DMS153 (cell line): ENCODE data around the gene AMFR.

Experiments used
- DNase-seq: peaks from one replicate; lab custom pipeline; 2025; lab: John Stamatoyannopoulos, UW

AMFR gene

DNA sequence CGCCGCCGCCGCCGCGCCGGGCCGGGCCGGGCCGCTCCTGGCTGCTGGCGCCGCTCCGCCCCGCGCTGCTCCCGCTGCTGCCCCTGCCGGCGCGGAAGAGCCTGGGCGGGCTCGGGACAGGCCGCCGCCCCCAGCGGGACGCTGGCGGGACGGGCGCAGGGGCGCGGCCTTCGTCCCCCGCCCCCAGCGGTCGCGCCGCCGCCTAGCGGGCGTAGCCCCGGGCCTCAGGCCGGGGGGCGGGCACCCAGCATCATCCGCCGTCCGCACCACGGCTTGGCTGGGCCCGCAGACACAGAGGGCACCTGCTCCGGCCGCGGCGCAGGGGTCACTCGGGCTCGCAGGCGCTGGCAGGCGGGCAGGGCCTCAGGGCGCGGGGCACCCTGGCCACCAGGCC, at the start of gene AMFR:
AMFR (minus strand) TSS at position 107 of the 394 bp plus-strand sequence. CDS start 218 bp downstream, outside the sequence.
- peak; percentile 35 for DNase-seq

DNA sequence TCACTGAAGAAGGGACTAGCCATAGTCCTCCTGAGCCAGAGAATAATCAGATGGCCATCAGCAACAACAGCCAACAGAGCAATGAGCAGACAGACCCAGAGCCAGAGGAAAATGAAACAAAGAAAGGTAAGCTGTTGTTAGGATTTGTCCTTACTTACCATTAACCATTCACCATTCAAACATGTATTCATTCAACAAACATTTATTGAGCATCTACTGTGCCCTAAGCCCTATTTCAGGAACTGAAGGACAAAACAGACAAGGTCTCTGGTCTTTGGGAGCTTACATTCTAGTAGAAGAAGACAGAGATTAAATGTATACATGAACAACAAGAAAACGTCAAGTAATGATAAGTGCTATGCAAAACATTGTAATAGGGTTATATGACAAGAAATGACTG, 45.3 kb upstream of the AMFR start:
- no peak for DNase-seq

DNA sequence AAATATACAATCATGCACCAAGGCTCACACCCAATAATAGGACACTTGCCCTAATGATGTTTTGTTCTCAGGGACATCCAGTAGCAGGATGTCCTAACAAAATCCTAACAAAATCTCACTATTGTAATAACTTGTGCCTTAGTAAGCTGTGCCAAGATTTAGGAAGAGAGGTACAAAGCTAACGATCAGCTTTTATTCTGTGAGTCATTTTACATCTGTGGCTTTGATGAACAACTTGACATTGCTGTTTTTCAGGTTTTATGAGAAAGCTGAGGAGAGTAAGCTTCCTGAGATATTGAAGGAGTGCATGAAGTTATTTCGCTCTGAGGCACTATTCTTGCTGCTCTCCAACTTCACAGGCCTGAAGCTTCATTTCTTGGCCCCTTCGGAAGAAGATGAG, 44.9 kb upstream of the AMFR start:
- no peak for DNase-seq

DNA sequence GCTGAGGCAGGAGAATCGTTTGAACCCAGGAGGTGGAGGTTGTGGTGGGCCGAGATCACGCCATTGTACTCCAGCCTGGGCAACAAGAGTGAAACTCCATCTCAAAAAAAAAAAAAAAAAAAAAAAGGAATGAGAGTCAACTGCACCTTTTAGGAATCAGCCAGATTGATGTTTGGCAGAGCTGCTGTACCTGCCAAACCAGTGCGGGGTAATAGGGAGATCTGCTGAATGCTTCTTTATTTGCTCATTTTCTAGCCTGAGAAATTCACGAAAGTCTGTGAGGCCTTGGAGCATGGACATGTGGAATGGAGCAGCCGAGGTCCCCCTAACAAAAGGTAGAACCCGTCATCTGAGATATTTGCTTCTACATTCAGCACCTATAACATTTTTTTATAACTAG, 44.4 kb upstream of the AMFR start:
- no peak for DNase-seq

DNA sequence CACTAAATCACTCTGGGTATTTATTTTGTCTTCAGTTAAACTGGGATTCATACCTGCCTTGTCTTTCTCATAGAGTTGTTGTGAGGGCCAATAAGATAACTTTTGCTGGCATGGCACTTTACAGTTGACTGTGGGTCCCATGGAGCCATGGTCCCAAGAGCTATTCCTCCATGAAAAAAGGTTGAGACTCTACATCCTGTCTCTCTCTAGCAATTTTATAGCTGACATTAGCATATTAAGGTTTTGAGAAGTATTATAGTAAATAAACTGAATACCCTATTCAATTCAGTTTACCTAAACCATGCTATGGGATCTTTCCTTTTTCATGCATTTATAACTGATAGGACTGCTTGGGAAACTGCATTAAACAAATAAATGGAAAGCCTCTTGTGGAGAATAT, 43.5 kb upstream of the AMFR start:
- no peak for DNase-seq

DNA sequence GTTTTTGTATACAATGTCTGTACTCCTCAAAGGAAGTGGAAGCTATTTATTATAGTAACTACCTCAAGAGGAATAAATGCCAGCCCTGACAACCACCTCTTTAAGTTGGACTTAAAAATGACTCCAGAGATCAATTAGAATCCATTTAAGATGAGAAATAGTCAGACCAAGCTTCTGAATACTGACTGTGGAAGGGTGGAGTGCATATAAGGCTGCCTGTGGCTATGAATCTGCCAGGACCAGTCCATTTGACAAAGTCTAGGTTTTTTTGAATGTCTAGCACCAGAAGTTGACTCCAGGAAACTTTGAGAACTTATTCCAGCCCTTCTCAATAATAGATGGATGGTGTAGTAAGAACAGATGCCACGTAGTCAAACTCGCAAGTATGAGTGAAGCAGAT, 41.0 kb upstream of the AMFR start:
- no peak for DNase-seq

DNA sequence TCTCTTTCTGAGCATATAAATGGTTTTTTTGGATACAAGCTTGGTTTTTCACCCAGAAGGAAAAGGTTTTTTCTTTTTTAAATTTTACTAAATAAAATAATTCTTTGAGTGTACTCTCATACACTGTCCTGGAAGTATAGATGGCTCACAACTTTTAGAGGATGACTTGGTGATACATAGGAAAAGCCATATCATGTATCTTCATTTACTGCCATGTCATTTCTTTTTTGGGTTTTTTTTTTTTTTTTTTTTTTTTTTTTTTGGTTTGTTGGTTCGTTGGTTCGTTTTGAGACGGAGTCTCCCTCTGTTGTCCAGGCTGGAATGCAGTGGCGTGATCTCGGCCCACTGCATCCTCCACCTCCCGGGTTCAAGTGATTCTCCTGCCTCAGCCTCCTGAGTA, 37.8 kb upstream of the AMFR start:
- no peak for DNase-seq

DNA sequence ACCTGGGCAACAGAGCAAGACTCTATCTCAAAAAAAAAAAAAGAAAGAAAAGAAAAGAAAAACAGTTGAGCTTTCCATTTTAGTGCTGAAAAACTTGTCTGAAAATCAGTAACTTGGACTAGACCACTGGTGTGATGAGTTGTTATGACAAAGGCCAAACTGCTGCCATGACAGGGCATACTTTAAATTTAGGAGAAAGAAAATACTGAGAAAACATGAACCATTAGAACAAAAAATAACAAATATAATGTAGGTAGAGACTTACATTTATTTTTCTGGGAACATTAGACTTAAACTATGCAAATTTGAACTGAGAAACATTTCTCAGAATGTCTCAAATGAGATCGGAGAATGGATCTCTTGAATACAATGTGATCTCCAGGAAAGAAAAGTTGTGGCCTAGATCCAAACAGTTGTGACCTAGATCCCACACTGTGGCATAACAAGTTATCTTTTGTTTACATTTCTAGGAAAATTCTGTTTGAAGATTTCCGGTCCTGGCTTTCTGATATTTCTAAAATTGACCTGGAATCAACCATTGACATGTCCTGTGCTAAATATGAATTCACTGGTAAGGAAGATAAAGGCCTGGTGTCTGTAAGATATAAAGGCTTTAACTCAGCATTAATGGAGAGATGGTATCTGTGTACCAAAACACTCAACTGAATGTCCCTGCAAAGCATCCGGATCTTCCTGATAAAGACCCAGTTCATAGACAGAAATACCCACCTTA, 36.9 kb upstream of the AMFR start:
- no peak for DNase-seq

DNA sequence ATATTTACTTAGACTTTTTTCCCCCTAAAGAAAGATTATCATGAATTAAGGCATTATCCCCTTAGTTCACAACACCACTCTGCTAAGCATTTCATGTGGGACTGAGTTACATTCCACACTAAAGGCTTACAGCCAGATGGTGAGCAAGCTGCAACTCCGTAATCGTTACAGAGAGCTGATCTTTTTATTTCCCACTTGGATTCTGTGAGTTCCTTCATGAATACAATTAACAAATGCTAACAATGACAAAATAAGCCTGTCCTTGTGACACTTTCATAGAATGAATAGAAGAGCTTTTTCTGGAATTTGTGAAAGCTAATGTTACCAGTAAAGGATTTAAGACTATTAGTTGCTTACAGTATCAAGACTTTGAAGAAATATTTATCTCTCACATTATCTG, 34.8 kb upstream of the AMFR start:
- DNase-seq, result no peak

DNA sequence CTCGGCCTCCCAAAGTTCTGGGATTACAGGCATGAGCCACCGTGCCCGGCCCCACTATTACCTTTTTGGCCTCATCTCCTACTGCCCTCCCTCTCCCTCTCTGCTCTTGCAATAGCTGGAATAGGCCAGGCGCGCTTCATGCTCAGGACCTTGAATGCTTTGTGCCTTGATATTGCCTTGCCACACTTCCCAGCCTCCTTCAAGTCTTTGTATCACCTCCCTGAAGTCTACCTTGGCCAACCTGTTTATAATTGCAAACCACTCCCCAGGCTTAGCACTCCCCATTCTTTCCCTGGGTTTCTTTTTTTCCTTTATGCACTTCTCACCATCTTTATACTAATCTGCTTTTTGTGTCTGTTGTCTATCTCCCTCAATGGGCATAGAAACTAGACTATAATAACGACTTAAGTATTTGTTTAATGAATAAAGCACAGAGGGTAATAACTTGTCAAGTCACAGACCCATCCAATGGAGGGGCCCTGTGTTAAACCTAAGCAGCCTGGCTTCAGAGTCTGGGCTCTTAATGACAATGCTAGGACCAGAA, 32.7 kb upstream of the AMFR start:
- no peak for DNase-seq

DNA sequence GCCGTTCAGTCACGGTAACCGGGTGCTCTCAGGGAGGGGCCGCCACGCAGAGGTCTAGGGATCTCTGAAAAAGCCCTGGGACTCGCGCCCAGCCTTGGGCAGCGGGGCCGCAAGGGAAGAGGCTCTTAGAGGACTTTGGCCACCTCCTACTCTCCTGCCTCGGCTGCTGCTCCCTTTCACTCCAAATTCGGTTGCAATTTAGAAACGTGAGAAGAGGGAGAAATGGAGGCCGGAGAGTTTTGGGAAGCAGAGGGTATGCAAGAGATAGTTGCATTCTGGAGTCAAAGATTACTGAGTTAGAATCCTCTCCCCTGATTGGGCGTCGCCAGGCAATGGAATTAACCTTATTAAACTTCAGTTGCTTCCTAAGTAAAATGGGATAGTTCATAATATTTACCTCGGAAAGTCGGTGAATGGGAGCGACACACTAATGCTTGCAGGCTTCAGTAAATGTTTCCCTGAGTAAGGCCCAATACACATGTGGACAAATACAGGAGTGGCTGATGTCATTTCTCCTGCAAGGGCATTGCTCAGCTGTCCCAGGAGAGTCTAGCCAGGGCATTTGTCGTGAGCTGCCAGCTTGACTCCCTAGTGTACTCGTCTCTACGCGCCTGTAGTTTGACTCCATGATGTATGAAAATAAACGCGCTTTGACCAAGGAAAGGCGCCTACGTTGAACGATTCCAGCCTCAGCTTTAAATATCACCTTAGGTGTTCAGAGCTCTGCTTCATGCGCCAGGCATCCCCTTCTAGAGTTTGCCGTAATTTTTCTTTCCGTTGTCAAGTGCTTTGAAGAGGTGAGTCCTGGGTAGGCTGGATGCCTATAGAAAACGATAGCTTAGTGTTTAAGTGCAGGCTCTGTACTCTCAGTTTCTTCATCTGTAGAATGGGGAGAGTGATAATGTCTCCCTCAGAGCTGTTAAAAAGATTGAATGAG, 26.7 kb upstream of the AMFR start:
- DNase-seq, result peak; percentile 18

DNA sequence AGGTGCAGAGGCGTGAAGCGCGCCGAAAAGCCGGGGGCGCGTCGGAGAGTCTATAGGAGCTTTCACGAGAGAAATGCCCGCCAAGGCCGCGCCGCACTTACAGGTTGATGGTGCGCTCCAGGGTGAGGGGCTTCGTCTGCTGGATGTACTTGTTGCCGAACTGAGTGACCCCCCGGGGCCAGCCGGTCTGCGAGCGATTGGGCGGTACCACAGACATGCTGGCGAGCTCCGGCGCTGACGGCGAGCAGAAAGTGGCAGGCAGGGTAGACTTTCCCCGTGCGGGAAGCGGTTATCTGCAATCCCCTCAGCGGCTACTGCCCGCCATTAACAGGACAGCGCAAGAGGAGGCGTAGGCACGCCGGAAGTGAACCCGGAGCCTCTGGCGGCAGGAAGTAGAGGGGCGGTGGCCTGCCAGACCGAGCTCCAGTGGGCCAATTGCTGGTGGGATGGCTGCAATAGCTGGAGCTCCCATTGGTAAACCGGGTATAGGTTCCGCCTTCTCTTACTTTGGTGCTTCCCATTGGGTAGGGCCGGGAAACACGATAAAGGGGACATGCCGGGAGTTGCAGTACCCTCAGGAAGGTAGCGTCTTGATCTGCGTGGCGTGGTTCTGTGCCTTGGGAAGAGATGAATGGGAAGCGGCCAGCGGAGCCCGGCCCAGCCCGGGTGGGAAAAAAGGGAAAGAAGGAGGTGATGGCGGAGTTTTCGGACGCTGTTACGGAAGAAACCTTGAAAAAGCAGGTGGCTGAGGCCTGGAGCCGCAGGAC, 25.8 kb upstream of the AMFR start, which contains the start of the genes NUDT21 and OGFOD1:
NUDT21 (minus strand) TSS at position 347 of the 767 bp plus-strand sequence; CDS start at position 217, 130 bp downstream.
OGFOD1 (plus strand) TSS at position 569 of the 767 bp plus-strand sequence; CDS start at position 628, 59 bp downstream.
- peak; percentile 97 for DNase-seq

DNA sequence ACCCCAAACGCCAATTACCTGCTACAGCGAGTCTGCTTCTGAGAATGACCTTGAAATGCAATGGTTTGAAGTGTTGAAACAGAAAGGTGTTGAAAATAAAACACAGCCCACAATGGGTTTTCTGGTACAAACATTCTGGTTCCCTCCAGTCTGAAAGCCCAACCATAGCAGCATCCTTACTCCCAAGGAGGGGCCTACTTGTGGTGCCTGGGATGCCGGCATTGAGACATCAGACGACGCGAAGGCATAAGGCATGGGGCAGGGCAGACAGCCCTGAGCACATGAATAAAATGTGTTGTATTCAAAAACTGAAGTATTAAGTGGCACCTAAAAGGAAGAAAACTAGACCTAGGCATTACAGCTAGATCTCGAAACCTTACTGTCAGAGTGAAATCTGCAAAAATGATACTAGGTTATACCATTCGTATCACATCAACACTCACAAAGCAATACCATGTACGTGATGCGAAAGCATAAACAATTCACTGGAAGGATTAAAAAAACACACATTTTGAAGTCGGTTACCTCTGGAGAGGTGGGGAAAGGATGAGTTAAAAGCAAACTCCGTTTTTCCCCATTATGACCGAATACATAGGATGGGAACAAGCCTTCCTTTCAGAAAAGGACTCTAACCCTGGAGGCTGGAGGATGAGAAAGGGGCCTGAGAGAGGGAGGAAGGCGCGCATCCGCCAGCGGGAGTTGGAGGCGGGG, 25.1 kb upstream of the AMFR start:
- DNase-seq, result no peak

DNA sequence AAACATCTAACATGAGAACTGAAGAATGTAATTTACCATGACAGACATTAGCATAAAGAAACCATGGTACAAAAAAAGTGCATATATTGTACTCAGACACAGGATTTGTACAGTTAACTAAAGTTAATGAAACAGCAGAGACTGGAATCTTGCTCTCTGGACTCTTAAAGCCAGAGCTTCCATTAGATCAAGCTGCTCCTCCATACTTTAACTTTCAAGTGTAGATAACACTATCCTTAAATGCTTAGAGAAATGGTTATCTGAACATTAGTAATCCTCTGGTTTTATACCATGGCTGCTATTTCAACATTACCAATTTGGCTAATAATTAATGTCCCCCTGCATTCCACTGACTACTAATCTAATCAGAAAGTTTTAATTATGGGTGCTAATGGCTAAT, 22.7 kb upstream of the AMFR start:
- no peak for DNase-seq

DNA sequence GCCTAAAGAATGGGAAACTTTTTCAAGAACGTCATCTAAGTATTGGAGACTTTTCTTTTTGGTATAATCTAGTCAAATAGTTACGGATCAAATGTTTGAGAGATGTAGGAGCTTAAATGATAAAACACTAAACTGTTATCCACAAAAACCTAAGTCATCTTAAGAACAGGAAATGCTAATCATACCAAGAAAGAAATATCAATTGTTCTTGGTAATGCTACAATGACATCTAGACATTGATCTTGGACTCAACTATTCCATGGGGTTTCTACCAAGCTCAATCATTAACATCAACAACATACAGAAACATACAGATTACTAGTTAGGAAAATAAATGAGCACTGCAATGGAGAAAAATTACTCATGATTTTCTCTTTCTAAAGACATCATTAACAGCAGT, 21.9 kb upstream of the AMFR start:
- DNase-seq, result no peak

DNA sequence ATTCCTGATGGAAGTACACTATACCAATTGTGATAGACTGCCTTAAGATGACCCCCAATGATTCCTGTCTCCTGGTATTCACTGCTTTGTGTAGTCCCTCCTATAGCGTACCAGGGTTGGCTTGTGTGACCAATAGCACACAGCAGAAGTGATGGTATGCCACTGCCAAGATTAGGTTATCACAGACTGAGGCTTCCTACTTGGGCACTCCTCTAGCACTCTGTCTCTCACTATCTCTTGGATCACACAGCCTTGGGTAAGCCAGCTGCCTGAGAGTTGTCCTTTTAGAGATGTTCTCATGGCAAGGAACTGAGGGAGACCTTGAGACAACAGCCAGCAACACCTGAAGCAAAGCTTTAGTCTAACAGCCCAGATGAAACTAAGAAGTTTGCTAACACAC, 12.7 kb upstream of the AMFR start:
- DNase-seq, result no peak

DNA sequence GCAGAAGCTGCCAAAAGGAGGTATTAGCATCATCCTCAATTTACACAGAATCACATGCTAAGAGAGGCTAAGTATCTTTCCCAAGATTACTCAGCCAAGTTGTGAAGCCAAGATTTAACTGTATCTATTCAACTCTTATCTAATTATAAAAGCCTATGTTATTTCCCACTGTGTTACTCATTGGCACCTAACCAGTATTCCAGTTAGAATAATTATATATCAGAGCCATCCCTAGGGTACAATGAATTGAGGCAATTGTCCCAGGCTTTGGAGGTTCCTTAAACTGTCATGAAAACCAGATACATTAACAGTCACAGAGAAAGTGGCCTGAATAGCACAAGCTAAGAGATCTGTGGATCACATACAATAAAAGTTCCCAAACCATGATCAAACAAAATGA, 10.9 kb upstream of the AMFR start:
- DNase-seq, result no peak

DNA sequence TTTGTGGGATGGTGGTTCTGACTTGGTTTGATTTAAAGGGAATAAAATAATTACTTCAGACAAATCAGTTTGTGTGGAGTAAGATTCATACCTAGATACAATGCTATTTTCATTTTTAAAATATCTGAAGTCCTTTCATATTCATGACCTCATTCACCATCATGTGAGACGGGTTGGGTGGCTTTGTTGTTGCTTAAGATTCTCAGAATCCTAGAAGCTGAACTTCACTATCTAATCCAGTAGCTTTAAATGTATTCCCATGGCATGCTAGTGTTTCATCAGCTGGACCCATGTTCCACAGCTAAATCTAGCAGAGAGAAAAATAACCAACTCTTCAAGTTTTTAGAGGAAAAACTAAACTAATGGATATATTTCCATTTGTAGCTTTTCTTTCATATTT, 2.7 kb upstream of the AMFR start:
- no peak for DNase-seq

DNA sequence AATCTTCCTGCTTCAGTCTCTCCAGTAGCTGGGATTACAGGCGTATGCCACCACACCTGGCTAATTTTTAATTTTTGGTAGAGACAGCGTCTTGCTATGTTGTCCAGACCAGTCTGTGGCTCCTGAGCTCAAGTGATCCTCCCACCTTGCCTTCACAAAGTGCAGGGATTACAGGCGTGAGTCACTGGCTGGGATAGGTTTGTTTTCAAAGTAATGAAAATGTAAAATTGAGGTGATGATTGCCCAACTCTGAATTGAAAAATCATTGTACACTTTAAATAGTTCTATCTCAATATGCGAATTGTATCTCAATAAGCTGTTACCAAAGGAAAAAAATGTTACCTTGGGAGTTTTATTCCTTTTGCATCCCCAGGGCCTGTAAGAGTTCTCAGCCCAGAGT, 1.2 kb upstream of the AMFR start:
- no peak for DNase-seq

DNA sequence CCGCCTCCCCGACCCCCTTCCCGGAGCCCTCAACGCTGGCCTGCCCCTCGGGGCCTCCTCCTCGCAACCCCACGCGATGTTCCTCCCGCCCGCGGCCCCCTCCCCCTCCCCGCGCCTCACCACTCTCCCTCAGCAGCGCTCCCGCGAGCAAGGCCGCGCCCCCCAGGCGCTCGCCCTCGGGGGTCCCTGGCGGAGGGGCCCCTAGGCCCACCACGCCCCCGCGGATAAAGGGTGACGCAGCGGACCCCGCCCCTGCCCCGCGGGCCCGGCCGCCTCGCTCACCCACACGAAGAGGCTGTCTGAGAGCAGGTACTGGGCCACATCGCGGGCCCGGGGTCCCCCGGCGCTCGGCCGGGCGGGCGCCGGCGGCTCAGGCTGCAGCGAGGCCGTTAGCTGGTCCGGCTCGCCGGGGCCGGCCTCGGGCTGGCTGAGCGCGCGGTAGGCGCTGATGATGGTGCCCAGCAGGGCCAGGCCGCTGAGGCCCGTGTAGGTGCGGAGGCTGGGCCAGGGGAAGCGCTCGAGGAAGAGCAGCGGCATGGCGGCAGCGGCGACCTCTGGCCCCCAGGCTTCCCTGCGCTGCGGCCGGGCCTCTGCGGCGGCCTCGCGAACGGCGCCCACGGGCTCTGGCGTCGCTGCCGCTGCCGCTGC, 430 bp downstream of the AMFR start:
- DNase-seq, result no peak

DNA sequence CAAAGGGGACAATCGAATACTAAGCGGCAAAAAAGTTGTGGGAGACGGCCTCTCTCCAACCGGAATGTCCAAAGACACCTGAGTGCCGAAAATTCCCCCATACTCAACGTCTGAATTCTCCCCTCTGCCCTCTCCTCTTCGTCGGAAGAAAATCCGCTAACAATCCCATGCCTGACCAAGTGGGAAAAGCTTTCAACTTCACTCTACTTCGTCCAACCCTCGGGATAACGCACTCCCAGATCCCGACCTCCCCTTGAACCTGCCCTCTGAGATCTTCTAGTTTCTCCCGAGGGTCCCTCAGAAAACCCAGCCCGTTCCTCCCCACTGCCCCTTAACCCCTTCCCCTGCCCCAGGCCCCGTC, 961 bp downstream of the AMFR start:
- DNase-seq, result no peak
